Lung (tissue), 12 donors: Measurements from ENCODE around the gene CXCL8. TPM values are rescaled to one million over a fixed set of nuclear protein-coding genes. Genes with fewer than 3 reads are reported as not detected.

Source experiments
- ATAC-seq: fragments of 200-7000 bp; cut with Tn5 transposase; one replicate; pipeline ENCODE4 v1.9.1; 2020; ENCODE audit warnings: moderate number of reproducible peaks; ENCODE audit not compliant: insufficient read depth, low FRiP score
- DNase-seq, 3 donors: peaks; one replicate each; pipeline ENCODE4 v3.0.0-alpha.2; 2013 to 2017
- H3K27ac ChIP-seq, 2 donors: one replicate each; pipeline ENCODE4 v1.5.1; 2013; ENCODE audit warnings: mild to moderate bottlenecking in 2 of 2, moderate library complexity in 2 of 2, control low read depth in 1 of 2, inconsistent platforms in 1 of 2, low read depth in 1 of 2, low read length in 1 of 2
- H3K27me3 ChIP-seq, 3 donors: one replicate each; pipeline ENCODE4 v1.5.1; 2013; ENCODE audit warnings: low read length in 2 of 3; ENCODE audit not compliant: control insufficient read depth in 3 of 3, insufficient read depth in 3 of 3
- H3K36me3 ChIP-seq, 4 donors: one replicate each; pipeline ENCODE4 v1.5.1; 2013; ENCODE audit warnings: low read length in 4 of 4, mild to moderate bottlenecking in 1 of 4, moderate library complexity in 1 of 4; ENCODE audit not compliant: control insufficient read depth in 4 of 4, insufficient read depth in 4 of 4
- H3K4me1 ChIP-seq, 5 donors: one replicate each; pipeline ENCODE4 v1.5.1; 2013; ENCODE audit warnings: low read length in 5 of 5, mild to moderate bottlenecking in 2 of 5, moderate library complexity in 1 of 5; ENCODE audit not compliant: control insufficient read depth in 5 of 5, insufficient read depth in 5 of 5
- H3K4me3 ChIP-seq: one replicate; pipeline ENCODE4 v1.5.1; 2013; ENCODE audit warnings: mild to moderate bottlenecking, control low read depth, moderate library complexity
- H3K9ac ChIP-seq, 2 donors: one replicate each; pipeline ENCODE4 v1.5.1; 2013; ENCODE audit warnings: low read length in 2 of 2, control low read depth in 1 of 2; ENCODE audit not compliant: insufficient read depth in 1 of 2
- H3K9me3 ChIP-seq, 4 donors: one replicate each; pipeline ENCODE4 v1.5.1; 2013; ENCODE audit warnings: low read length in 3 of 4, mild to moderate bottlenecking in 1 of 4, moderate library complexity in 1 of 4; ENCODE audit not compliant: control insufficient read depth in 4 of 4, insufficient read depth in 3 of 4
- CTCF ChIP-seq: IDR thresholded peaks from 2 replicates; pipeline ENCODE4 v1.5.1; 2012; ENCODE audit warnings: mild to moderate bottlenecking; ENCODE audit errors: control extremely low read depth, extremely low read depth
- WGBS, 2 donors: extraction: QIAGEN DNeasy Blood & Tissue Kit; methylation state at CpG; one replicate each; pipeline ENCODE4 v1.1.7; 2013; 5-methylcytosine and 5-hydroxymethylcytosine counted together
- polyA plus RNA-seq, 2 donors: library from polyadenylated mRNA; stranded (reverse); fragments of 200-250 nt; gene quantifications; one replicate each; pipeline ENCODE4 v1.2.1, GENCODE V29; 2013
- total RNA-seq, 2 donors: library from RNA; depleted of rRNA in 1 of 2; stranded (reverse); fragments of >200 nt in 1 of 2; gene quantifications; one replicate each; pipeline ENCODE4 v1.2.1, GENCODE V29; 2014 to 2021
- donor health status: control.
- donor health status: control.
- donor health status: Bipolar disorder and iron deficiency.
- donor health status: healthy.
- donor health status: DM: yes; HTN: yes; CAD: no.

The CXCL8 gene
- total and polyA plus RNA-seq, 4 donors, result 33.8 to 501 (median 68.9) TPM

- peaks cover 0 to 3% (median 0%) of the 10 kb centered on the region in 4 donors for H3K9me3 ChIP-seq
- no peaks in the 10 kb centered on the region for H3K36me3 ChIP-seq
- no peak overlapping the region for H3K27ac ChIP-seq
- no peak for ATAC-seq
- 51 to 53% methylated on average over 2 of the region's 2 CpGs for WGBS, 2 donors
- H3K9ac ChIP-seq, result no peak overlapping the region
- H3K4me3 ChIP-seq, result no peak overlapping the region
- DNase-seq, result no peak
- peaks cover 0 to 3% (median 0%) of the 10 kb centered on the region in 5 donors for H3K4me1 ChIP-seq
- no peak for TF ChIP-seq CTCF
- no peaks in the 10 kb centered on the region for H3K27me3 ChIP-seq
Observed at GRCh38 chr4:73741031-73741749, 821 bp downstream of the CXCL8 start.

GRCh38 chr4:73741750-73742489 lies 1.6 kb downstream of the CXCL8 start:
- no peak overlapping the region for H3K4me3 ChIP-seq
- no peak overlapping the region for H3K27ac ChIP-seq
- no peak for ATAC-seq

GRCh38 chr4:73742490-73743160 lies 2.3 kb downstream of the CXCL8 start:
- DNase-seq (no peak), ATAC-seq (no peak)
- no peak overlapping the region for H3K9ac ChIP-seq
- no peak for TF ChIP-seq CTCF
- 92 to 96% methylated on average over 2 of the region's 2 CpGs for WGBS, 2 donors
- H3K36me3 ChIP-seq, result no peaks in the 10 kb centered on the region
- no peak overlapping the region for H3K4me3 ChIP-seq
- no peak overlapping the region for H3K27ac ChIP-seq
- H3K4me1 ChIP-seq, result peaks cover 0 to 3% (median 0%) of the 10 kb centered on the region in 5 donors
- no peaks in the 10 kb centered on the region for H3K27me3 ChIP-seq
- H3K9me3 ChIP-seq, result peaks cover 0 to 3% (median 0%) of the 10 kb centered on the region in 4 donors

More at GRCh38 chr4:73741750-73742489, 1.6 kb downstream of the CXCL8 start:
- 78 to 85% methylated on average over 1 of the region's 1 CpG for WGBS, 2 donors
- peaks cover 0 to 3% (median 0%) of the 10 kb centered on the region in 5 donors for H3K4me1 ChIP-seq
- no peak for DNase-seq
- H3K27me3 ChIP-seq, result no peaks in the 10 kb centered on the region
- H3K9me3 ChIP-seq, result peaks cover 0 to 3% (median 0%) of the 10 kb centered on the region in 4 donors
- H3K36me3 ChIP-seq, result no peaks in the 10 kb centered on the region
- TF ChIP-seq CTCF, result no peak
- no peak overlapping the region for H3K9ac ChIP-seq
